HG03565 (cell line): Measurements from ENCODE around the gene MT1H.

Source experiments
- ATAC-seq: cut with Tn5 transposase; IDR thresholded peaks from one replicate; pipeline ENCODE4 v1.9.1; 2021; ENCODE audit warnings: mild to moderate bottlenecking, moderate library complexity; ENCODE audit not compliant: unreplicated experiment

The MT1H gene

GRCh38 chr16:56635441-56635967, 34.1 kb upstream of the MT1H start:
- no peak for ATAC-seq

GRCh38 chr16:56636616-56637413, 32.8 kb upstream of the MT1H start:
- no peak for ATAC-seq

GRCh38 chr16:56637814-56638750, 31.5 kb upstream of the MT1H start, which contains the start of gene MT1A:
TSS of gene MT1A (plus strand) at chr16:56638666. CDS start at chr16:56638739, 73 bp downstream.
- ATAC-seq = no peak

GRCh38 chr16:56639045-56639444, 30.6 kb upstream of the MT1H start:
- no peak for ATAC-seq

GRCh38 chr16:56640076-56640475, 29.5 kb upstream of the MT1H start:
- ATAC-seq = no peak

- no peak for ATAC-seq
Measured at GRCh38 chr16:56641166-56641565, 28.4 kb upstream of the MT1H start.

GRCh38 chr16:56643080-56643778, 26.4 kb upstream of the MT1H start:
- ATAC-seq = no peak

GRCh38 chr16:56643833-56644232, 25.8 kb upstream of the MT1H start:
- ATAC-seq = no peak

- ATAC-seq = no peak
Measured at GRCh38 chr16:56645311-56645710, 24.3 kb upstream of the MT1H start.

GRCh38 chr16:56645838-56646237, 23.8 kb upstream of the MT1H start:
- ATAC-seq = no peak

- ATAC-seq = no peak
Measured at GRCh38 chr16:56647641-56648431, 21.8 kb upstream of the MT1H start.

GRCh38 chr16:56649271-56649670, 20.3 kb upstream of the MT1H start:
- ATAC-seq = no peak

GRCh38 chr16:56649820-56650219, 19.8 kb upstream of the MT1H start:
- ATAC-seq = no peak

GRCh38 chr16:56651586-56651985, 18.0 kb upstream of the MT1H start, which contains the start of gene MT1B:
TSS of gene MT1B (plus strand) at chr16:56651886. CDS start at chr16:56651954, 68 bp downstream.
- ATAC-seq = no peak

- ATAC-seq = no peak
Measured at GRCh38 chr16:56652600-56652999, 17.0 kb upstream of the MT1H start.

GRCh38 chr16:56653218-56653617, 16.4 kb upstream of the MT1H start:
- no peak for ATAC-seq

- ATAC-seq = no peak
Measured at GRCh38 chr16:56657555-56658326, 11.9 kb upstream of the MT1H start, which contains the start of gene MT1F. TSS of gene MT1F (plus strand) at chr16:56657959. CDS start at chr16:56658059, 100 bp downstream.

- no peak for ATAC-seq
Measured at GRCh38 chr16:56658327-56658875, 11.2 kb upstream of the MT1H start.
